GM06990 (cell line): ENCODE results near the gene ZDHHC14.

ENCODE experiments used
- DNase-seq: peaks from one replicate; pipeline ENCODE4 v3.0.0-alpha.2; 2011; ENCODE audit not compliant: insufficient read length; ENCODE audit errors: extremely low read depth
- H3K27me3 ChIP-seq: replicated peaks from 2 replicates; pipeline ENCODE4 v1.6.0; 2011; ENCODE audit warnings: low read length; ENCODE audit not compliant: control insufficient read depth, insufficient read depth
- H3K36me3 ChIP-seq: 2 replicates; pipeline ENCODE4 v1.5.1; 2011; ENCODE audit warnings: low read length; ENCODE audit not compliant: control insufficient read depth, insufficient read depth
- H3K4me3 ChIP-seq: replicated peaks from 2 replicates; pipeline ENCODE4 v1.5.1; 2011; ENCODE audit warnings: low read depth, mild to moderate bottlenecking, control low read depth, low read length
- TF ChIP-seq, protein P1 (sequence below): IDR thresholded peaks from 2 replicates; pipeline ENCODE4 v1.5.1; 2011; ENCODE audit warnings: low read length, control low read depth, mild to moderate bottlenecking, inconsistent platforms; ENCODE audit not compliant: insufficient read depth, poor library complexity, severe bottlenecking

The ZDHHC14 gene

DNA sequence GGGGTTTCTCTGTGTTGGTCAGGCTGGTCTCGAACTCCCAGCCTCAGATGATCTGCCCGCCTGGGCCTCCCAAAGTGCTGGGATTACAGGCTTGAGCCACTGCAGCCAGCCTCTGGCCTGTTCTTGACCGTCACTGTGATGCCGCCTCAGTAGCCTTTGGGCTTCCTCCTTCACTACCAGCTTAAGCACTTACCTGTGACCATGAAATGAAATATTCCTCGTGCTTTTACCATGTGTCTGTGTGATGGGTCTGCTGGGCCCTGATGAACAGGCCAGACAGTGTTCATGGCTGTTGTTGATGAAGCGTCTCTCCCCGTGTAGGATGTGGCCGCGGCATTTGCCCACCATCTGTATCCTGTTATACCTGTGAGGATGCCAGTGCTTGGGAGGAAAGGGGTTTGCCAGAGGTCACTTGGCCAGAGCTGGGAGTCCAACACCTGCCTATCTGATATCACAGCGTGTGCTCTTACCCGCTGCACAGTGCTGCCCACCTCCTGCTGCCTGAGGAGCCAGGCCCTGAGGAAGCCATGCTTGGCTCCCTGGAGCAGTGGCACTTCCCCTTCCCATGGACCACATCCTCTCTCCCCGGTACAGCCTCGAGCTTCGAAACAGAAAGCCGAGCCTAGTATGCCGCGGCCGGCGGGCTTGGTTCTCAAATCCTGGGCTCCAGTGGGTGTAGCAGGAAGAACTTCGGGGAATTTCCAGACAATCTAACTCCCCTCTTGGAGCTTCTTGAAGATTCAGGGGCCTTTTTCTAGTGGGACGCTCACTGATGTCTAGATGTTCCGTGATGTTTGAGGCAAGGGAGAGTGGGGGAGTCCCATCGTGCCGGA lies 167.9 kb downstream of the ZDHHC14 start:
- TF ChIP-seq, protein P1, sequence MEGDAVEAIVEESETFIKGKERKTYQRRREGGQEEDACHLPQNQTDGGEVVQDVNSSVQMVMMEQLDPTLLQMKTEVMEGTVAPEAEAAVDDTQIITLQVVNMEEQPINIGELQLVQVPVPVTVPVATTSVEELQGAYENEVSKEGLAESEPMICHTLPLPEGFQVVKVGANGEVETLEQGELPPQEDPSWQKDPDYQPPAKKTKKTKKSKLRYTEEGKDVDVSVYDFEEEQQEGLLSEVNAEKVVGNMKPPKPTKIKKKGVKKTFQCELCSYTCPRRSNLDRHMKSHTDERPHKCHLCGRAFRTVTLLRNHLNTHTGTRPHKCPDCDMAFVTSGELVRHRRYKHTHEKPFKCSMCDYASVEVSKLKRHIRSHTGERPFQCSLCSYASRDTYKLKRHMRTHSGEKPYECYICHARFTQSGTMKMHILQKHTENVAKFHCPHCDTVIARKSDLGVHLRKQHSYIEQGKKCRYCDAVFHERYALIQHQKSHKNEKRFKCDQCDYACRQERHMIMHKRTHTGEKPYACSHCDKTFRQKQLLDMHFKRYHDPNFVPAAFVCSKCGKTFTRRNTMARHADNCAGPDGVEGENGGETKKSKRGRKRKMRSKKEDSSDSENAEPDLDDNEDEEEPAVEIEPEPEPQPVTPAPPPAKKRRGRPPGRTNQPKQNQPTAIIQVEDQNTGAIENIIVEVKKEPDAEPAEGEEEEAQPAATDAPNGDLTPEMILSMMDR, result no peak
- Histone ChIP-seq H3K4me3 (no peak overlapping the region), H3K27me3 (no peaks in the 10 kb centered on the region), H3K36me3 (no peaks in the 10 kb centered on the region)
- no peak for DNase-seq

DNA sequence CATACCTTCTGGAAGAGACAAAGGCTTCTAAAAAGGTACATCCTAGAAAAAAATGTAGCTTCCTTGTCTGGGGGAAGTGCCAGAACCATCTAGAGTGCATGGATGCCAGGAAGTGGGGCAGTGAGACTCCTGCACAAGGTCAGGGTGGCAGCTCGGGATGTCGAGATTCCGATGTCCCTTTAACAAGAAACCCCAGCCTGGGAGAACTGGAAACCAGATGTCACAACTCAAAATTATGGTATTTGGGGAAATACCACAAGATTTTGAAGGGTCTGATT lies 168.4 kb downstream of the ZDHHC14 start:
- no peak for DNase-seq
- no peaks in the 10 kb centered on the region for H3K36me3 ChIP-seq
- TF ChIP-seq, protein P1, result no peak
- H3K4me3 ChIP-seq, result no peak overlapping the region
- H3K27me3 ChIP-seq, result no peaks in the 10 kb centered on the region

DNA sequence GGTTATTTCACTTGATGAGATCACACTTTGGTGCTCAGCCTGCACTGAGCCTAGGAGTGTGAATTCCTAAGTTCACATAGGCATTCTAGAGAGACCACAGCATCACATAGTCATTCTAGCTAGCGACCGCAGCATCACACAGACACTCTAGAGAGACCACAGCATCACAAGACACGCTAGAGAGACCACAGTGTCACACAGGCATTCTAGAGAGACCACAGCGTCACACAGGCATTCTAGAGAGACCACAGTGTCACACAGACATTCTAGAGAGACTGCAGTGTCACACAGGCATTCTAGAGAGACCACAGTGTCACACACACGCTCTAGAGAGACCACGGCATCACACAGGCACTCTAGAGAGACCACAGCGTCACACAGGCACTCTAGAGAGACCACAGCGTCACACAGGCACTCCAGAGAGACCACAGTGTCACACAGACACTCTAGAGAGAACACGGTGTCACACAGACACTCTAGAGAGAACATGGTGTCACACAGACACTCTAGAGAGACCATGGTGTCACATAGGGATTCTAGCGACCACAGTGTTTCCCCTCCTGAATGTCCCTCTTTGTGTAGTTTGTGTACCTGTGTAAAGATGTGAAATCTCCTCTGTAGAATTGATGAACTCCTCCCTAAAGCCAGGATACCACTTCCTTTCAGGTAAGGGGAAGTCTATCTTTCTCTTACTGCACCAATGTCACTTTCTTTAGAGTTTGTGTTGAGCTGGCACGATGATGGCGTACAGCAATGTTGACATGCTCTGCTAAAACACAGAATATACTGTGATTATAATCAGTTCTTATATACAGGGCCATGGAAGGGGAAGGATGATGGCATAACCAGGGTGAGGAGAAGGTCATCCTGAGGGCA lies 169.4 kb downstream of the ZDHHC14 start:
- DNase-seq, result no peak
- Histone ChIP-seq H3K4me3 (no peak overlapping the region), H3K36me3 (no peaks in the 10 kb centered on the region), H3K27me3 (no peaks in the 10 kb centered on the region)
- TF ChIP-seq, protein P1, result no peak

DNA sequence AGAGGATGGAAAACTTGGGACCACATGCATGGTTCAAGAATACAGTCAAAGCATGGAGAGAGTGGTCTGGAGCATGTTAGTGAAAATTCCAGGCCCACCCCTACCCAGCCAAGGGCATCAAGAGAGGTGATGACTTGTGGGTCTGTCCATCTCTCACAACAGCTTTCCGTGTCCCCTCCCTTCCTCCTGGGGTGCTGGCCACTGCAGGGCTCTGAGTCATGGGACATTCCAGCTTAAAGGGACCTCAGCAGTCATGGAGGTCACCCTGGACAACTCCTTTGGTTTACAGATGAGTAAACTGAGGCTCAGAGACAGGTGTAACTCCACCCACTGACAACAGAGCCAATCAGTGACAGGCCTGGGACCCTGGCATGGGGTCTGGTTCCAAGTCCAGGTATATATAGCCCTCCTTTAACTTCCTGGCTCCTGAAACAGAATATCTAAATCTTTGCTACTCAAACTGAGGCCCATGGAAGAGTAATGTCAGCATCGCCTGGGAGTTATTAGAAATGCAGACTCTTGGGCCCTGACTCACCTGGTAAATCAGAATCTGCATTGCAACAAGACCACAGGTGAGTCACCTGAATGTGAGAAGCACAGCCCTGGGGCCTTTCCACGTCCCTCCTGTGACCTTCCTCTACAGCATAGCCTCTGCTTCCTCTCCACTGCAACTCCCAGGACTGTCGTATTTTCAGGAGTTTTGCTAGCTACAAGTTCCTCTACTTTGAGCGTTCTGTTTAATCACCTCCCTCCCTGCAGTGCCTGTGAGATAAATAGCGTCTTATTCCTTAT lies 170.2 kb downstream of the ZDHHC14 start:
- no peaks in the 10 kb centered on the region for H3K36me3 ChIP-seq
- no peaks in the 10 kb centered on the region for H3K27me3 ChIP-seq
- TF ChIP-seq, protein P1, result no peak
- no peak overlapping the region for H3K4me3 ChIP-seq
- no peak for DNase-seq

DNA sequence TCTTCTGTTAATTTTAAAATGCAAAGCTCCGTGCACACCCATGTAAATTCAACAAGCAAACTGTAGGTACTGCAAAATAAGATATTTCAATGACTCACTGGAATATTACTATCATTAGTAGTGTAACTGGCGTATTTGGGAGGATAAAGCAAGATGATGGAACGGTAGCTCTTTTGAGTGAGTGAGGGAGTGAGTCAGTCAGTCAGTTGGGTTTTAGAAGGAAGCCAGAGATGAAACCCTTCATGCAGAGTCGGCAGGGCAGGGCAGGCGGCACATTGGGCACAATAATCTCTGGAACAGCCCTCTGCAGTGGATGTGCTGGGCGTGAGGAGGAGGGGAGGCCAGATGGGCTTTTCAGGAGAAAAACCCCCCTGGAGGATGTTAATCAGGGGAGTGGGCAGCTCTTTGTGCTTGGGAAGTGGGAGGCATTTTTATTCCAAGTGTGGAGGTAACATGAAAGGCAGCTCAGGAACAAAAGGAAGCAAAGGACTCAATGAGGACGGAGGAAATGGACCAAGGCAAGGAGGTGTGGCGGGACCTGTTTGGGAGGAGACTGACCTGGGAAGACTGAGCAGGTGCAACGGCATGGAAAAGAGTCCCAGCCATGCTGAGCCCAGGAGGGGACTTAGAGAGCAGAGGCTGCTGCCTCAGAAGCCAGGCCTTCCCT lies 171.2 kb downstream of the ZDHHC14 start:
- H3K36me3 ChIP-seq, result no peaks in the 10 kb centered on the region
- TF ChIP-seq, protein P1, result no peak
- DNase-seq, result no peak
- no peak overlapping the region for H3K4me3 ChIP-seq
- no peaks in the 10 kb centered on the region for H3K27me3 ChIP-seq
